Ectodermal cell (in vitro differentiated cells): ENCODE data around the gene TAS1R3.

Experiments
- H3K27ac ChIP-seq: 2 replicates; pipeline ENCODE4 v1.7.0; 2013; ENCODE audit warnings: mild to moderate bottlenecking, low read depth, low read length; ENCODE audit not compliant: insufficient read depth, poor library complexity, severe bottlenecking
- H3K27me3 ChIP-seq: 2 replicates; pipeline ENCODE4 v1.7.0; 2013; ENCODE audit warnings: mild to moderate bottlenecking, low read length; ENCODE audit not compliant: insufficient read depth, control insufficient read depth, poor library complexity, severe bottlenecking
- H3K36me3 ChIP-seq: one replicate; pipeline ENCODE4 v1.7.0; 2013; ENCODE audit warnings: low read length; ENCODE audit not compliant: control insufficient read depth, insufficient read depth
- H3K4me1 ChIP-seq: one replicate; pipeline ENCODE4 v1.7.0; 2013; ENCODE audit warnings: low read length; ENCODE audit not compliant: control insufficient read depth, insufficient read depth
- H3K4me3 ChIP-seq: 2 replicates; pipeline ENCODE4 v1.7.0; 2013; ENCODE audit warnings: low read depth, low read length, control low read depth; ENCODE audit not compliant: insufficient read depth
- H3K9me3 ChIP-seq: 2 replicates; pipeline ENCODE4 v1.7.0; 2013; ENCODE audit warnings: mild to moderate bottlenecking, low read length, moderate library complexity; ENCODE audit not compliant: control insufficient read depth
- WGBS, 2 experiments: methylation state at CpG; one replicate each; pipeline ENCODE4 v1.1.7; 2013; ENCODE audit warnings: missing lambda C conversion rate in 2 of 2; 5-methylcytosine and 5-hydroxymethylcytosine counted together

The TAS1R3 gene

GRCh38 chr1:1318131-1318652 is 12.9 kb upstream of the TAS1R3 start:
- peaks cover 20% of the 10 kb centered on the region for H3K36me3 ChIP-seq
- WGBS, 2 experiments = 94 to 95% methylated on average over 9 of the region's 9 CpGs
- H3K4me3 ChIP-seq = no peak overlapping the region
- H3K27ac ChIP-seq = no peak overlapping the region
- H3K4me1 ChIP-seq = peaks cover 6% of the 10 kb centered on the region
- H3K9me3 ChIP-seq = no peaks in the 10 kb centered on the region
- H3K27me3 ChIP-seq = no peaks in the 10 kb centered on the region

- no peak overlapping the region for H3K27ac ChIP-seq
- H3K4me3 ChIP-seq = no peak overlapping the region
- no peaks in the 10 kb centered on the region for H3K27me3 ChIP-seq
- 93% methylated on average over 36 of the region's 36 CpGs for WGBS, 2 experiments
- H3K9me3 ChIP-seq = no peaks in the 10 kb centered on the region
- H3K36me3 ChIP-seq = peaks cover 17% of the 10 kb centered on the region
- peaks cover 6% of the 10 kb centered on the region for H3K4me1 ChIP-seq
These were observed 12.1 kb upstream of the TAS1R3 start for GRCh38 chr1:1318777-1319645.

GRCh38 chr1:1319646-1319941 is 11.5 kb upstream of the TAS1R3 start:
- 96% methylated on average over 13 of the region's 13 CpGs for WGBS, 2 experiments
- Histone ChIP-seq H3K27me3 (no peaks in the 10 kb centered on the region), H3K4me1 (peaks cover 6% of the 10 kb centered on the region), H3K9me3 (no peaks in the 10 kb centered on the region), H3K27ac (no peak overlapping the region), H3K36me3 (peaks cover 17% of the 10 kb centered on the region), H3K4me3 (no peak overlapping the region)

GRCh38 chr1:1320666-1321448 is 10.2 kb upstream of the TAS1R3 start:
- H3K4me1 ChIP-seq = peaks cover 9% of the 10 kb centered on the region
- peaks cover 17% of the 10 kb centered on the region for H3K36me3 ChIP-seq
- whole genome bisulfite sequencing, 2 experiments = 94 to 95% methylated on average over 23 of the region's 23 CpGs

GRCh38 chr1:1321477-1321876 is 9.6 kb upstream of the TAS1R3 start:
- H3K9me3 ChIP-seq = no peaks in the 10 kb centered on the region
- WGBS, 2 experiments = 94 to 95% methylated on average over 8 of the region's 8 CpGs
- peaks cover 4% of the 10 kb centered on the region for H3K4me1 ChIP-seq
- H3K36me3 ChIP-seq = peaks cover 17% of the 10 kb centered on the region
- no peak overlapping the region for H3K27ac ChIP-seq
- H3K27me3 ChIP-seq = no peaks in the 10 kb centered on the region
- no peak overlapping the region for H3K4me3 ChIP-seq

More at GRCh38 chr1:1320666-1321448, 10.2 kb upstream of the TAS1R3 start:
- Histone ChIP-seq H3K27me3 (no peaks in the 10 kb centered on the region), H3K9me3 (no peaks in the 10 kb centered on the region), H3K27ac (no peak overlapping the region), H3K4me3 (no peak overlapping the region)

GRCh38 chr1:1322418-1322817 is 8.7 kb upstream of the TAS1R3 start:
- WGBS, 2 experiments = 94 to 95% methylated on average over 8 of the region's 14 CpGs
- peaks cover 4% of the 10 kb centered on the region for H3K4me1 ChIP-seq
- H3K4me3 ChIP-seq = no peak overlapping the region
- H3K27ac ChIP-seq = no peak overlapping the region
- no peaks in the 10 kb centered on the region for H3K27me3 ChIP-seq
- peaks cover 17% of the 10 kb centered on the region for H3K36me3 ChIP-seq
- H3K9me3 ChIP-seq = no peaks in the 10 kb centered on the region

GRCh38 chr1:1322952-1323351 is 8.1 kb upstream of the TAS1R3 start:
- Histone ChIP-seq H3K36me3 (peaks cover 17% of the 10 kb centered on the region), H3K4me3 (no peak overlapping the region), H3K27ac (no peak overlapping the region), H3K4me1 (peaks cover 4% of the 10 kb centered on the region), H3K27me3 (no peaks in the 10 kb centered on the region), H3K9me3 (no peaks in the 10 kb centered on the region)
- WGBS, 2 experiments = 94 to 97% methylated on average over 10 of the region's 10 CpGs

- H3K27ac ChIP-seq = no peak overlapping the region
- no peaks in the 10 kb centered on the region for H3K27me3 ChIP-seq
- H3K4me3 ChIP-seq = peak overlapping the region; percentile 81
- 1% methylated on average over 40 of the region's 41 CpGs for WGBS, 2 experiments
- no peaks in the 10 kb centered on the region for H3K9me3 ChIP-seq
- H3K36me3 ChIP-seq = peaks cover 13% of the 10 kb centered on the region
- H3K4me1 ChIP-seq = peaks cover 4% of the 10 kb centered on the region
These were observed 7.0 kb upstream of the TAS1R3 start for GRCh38 chr1:1324084-1324523.

GRCh38 chr1:1324524-1325287 is 6.4 kb upstream of the TAS1R3 start, which contains the start of the genes CPTP and INTS11:
CPTP (plus strand) TSS chr1:1324802; CDS start chr1:1326911, 2,109 bp downstream.
INTS11 (minus strand) TSS chr1:1324660; CDS start chr1:1324608, 52 bp downstream.
- WGBS, 2 experiments = 1% methylated on average over 84 of the region's 84 CpGs
- Histone ChIP-seq H3K27ac (no peak within 1 kb of the TSS), H3K9me3 (no peaks in the 10 kb centered on the region), H3K27me3 (no peaks in the 10 kb centered on the region), H3K36me3 (peaks cover 8% of the 10 kb centered on the region), H3K4me3 (peak within 1 kb of the TSS; percentile 81), H3K4me1 (peaks cover 4% of the 10 kb centered on the region)
